Fibroblast of lung (primary cell): ENCODE measurements around the gene UCHL1.

Experiments
- CTCF ChIP-seq, 2 donors: IDR thresholded peaks in 1 of 2; conservative IDR thresholded peaks in 1 of 2; 1 replicate in 1 of 2; 2 replicates in 1 of 2; pipeline ENCODE4 v1.5.1; 2011 to 2012; ENCODE audit warnings: low read length in 2 of 2, control low read depth in 1 of 2, inconsistent platforms in 1 of 2, low read depth in 1 of 2, mild to moderate bottlenecking in 1 of 2
- EZH2 ChIP-seq: IDR thresholded peaks from 2 replicates; pipeline ENCODE4 v1.5.1; 2012; ENCODE audit warnings: low read length, control low read depth, mild to moderate bottlenecking; ENCODE audit errors: missing control alignments

GRCh38 chr4:41256131-41256739, 493 bp upstream of the UCHL1 start:
- TF ChIP-seq CTCF (conservative IDR thresholded peaks at IDR 0.05 in 1 of 2, IDR thresholded peaks at IDR 0.05 in 1 of 2; ENCODE audit: low read depth in 1 of 2, low read length in 2 of 2) (no peak), EZH2 (no peak)
